Stimulated activated CD8-positive, alpha-beta memory T cell treated with anti-CD3 and anti-CD28 coated beads, Interleukin-4, amount 100 ng/mL, for 4 hours (primary cell): Measurements from ENCODE around the gene ATG9B.

Source experiments
- DNase-seq, 2 donors: peaks; one replicate each; pipeline ENCODE4 v3.0.0-alpha.2; 2020; ENCODE audit warnings: low read depth in 2 of 2, low spot score in 1 of 2

Gene ATG9B

GRCh38 chr7:151003572-151003971, 20.7 kb downstream of the ATG9B start:
- DNase-seq, result no peak

GRCh38 chr7:151001546-151001945, 22.7 kb downstream of the ATG9B start:
- DNase-seq, result no peak

GRCh38 chr7:151000897-151001495, 23.3 kb downstream of the ATG9B start:
- no peak for DNase-seq

GRCh38 chr7:150999497-151000230, 24.6 kb downstream of the ATG9B start:
- DNase-seq, result no peak

GRCh38 chr7:150999001-150999400, 25.3 kb downstream of the ATG9B start:
- no peak for DNase-seq

- no peak for DNase-seq
Measured at GRCh38 chr7:150998341-150998740, 26.0 kb downstream of the ATG9B start.

GRCh38 chr7:150997817-150998216, 26.5 kb downstream of the ATG9B start:
- no peak for DNase-seq

- DNase-seq, result no peak
Measured at GRCh38 chr7:150997075-150997511, 27.2 kb downstream of the ATG9B start.

- no peak for DNase-seq
Measured at GRCh38 chr7:150996376-150997074, 27.8 kb downstream of the ATG9B start.

GRCh38 chr7:150994838-150995510, 29.3 kb downstream of the ATG9B start:
- DNase-seq, result no peak

GRCh38 chr7:150994141-150994837, 30.0 kb downstream of the ATG9B start:
- no peak for DNase-seq

- DNase-seq, result no peak
Measured at GRCh38 chr7:150993511-150993910, 30.8 kb downstream of the ATG9B start.

GRCh38 chr7:150992833-150993302, 31.4 kb downstream of the ATG9B start:
- no peak for DNase-seq

GRCh38 chr7:150992051-150992640, 32.1 kb downstream of the ATG9B start:
- no peak for DNase-seq

GRCh38 chr7:150990416-150991186, 33.7 kb downstream of the ATG9B start, which contains the start of gene NOS3:
NOS3 (plus strand) TSS chr7:150991017; CDS start chr7:150993804, 2,787 bp downstream.
- no peak for DNase-seq

GRCh38 chr7:150989456-150989855, 34.8 kb downstream of the ATG9B start:
- DNase-seq, result no peak

- DNase-seq, result peak in 1 of 2 donors; percentile 55
Measured at GRCh38 chr7:150988230-150989226, 35.8 kb downstream of the ATG9B start.

GRCh38 chr7:150986556-150986955, 37.7 kb downstream of the ATG9B start:
- no peak for DNase-seq
